Suprapubic skin (tissue), 4 donors: Measurements from ENCODE around the gene FBXO7.
A peak's percentile ranks its signal among the peaks of the same experiment; 100 is the strongest.

ENCODE experiments used
- EP300 ChIP-seq: sonication (generic); formaldehyde crosslinking; IDR thresholded peaks from one replicate; pipeline ENCODE4 v1.6.1; 2017; ENCODE audit warnings: antibody characterized with exemption
- POLR2A ChIP-seq, 2 donors: fragments of 450-650 bp; IDR thresholded peaks; one replicate each; pipeline ENCODE4 v1.6.1; 2017; ENCODE audit warnings: antibody characterized with exemption in 2 of 2, mild to moderate bottlenecking in 2 of 2, moderate library complexity in 2 of 2
- POLR2AphosphoS5 ChIP-seq, 3 donors: sonication (generic); formaldehyde crosslinking; IDR thresholded peaks; one replicate each; pipeline ENCODE4 v1.6.1; 2017; ENCODE audit warnings: antibody characterized with exemption in 3 of 3
- TF ChIP-seq, protein P1 (sequence below), 2 donors: fragments of 200-600 bp in 1 of 2; fragments of 450-650 bp in 1 of 2; sonication (generic) in 1 of 2; IDR thresholded peaks; one replicate each; pipeline ENCODE4 v1.5.1; 2016 to 2019; ENCODE audit warnings: antibody characterized with exemption in 2 of 2, mild to moderate bottlenecking in 1 of 2, moderate library complexity in 1 of 2

DNA sequence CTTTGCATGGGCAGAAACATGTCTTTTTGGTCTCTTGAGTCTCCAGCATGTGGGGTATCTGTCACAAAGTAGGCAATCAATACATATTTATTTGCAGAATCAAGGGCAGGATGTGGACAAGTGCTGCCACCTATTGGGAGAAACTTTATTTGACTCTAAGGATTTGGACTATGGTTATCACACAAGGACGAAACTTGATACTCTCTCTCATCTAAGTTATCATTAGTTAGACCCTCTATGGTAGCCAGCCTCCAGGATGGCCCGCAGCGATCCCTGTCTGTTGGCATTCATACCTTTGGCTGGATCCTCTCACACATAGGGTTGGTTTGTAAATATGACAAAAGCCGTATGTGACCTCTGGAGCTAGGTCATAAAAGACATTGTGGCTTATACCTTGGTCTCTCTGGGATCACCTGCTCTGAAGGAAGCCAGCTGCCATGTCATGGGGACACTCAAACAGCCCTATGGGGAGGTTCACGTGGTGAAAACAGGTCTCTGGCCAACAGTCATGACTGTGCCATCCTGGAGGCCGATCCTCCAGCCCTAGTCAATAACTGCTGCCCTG is 1.1 kb upstream of the FBXO7 start:
- TF ChIP-seq, protein P1, sequence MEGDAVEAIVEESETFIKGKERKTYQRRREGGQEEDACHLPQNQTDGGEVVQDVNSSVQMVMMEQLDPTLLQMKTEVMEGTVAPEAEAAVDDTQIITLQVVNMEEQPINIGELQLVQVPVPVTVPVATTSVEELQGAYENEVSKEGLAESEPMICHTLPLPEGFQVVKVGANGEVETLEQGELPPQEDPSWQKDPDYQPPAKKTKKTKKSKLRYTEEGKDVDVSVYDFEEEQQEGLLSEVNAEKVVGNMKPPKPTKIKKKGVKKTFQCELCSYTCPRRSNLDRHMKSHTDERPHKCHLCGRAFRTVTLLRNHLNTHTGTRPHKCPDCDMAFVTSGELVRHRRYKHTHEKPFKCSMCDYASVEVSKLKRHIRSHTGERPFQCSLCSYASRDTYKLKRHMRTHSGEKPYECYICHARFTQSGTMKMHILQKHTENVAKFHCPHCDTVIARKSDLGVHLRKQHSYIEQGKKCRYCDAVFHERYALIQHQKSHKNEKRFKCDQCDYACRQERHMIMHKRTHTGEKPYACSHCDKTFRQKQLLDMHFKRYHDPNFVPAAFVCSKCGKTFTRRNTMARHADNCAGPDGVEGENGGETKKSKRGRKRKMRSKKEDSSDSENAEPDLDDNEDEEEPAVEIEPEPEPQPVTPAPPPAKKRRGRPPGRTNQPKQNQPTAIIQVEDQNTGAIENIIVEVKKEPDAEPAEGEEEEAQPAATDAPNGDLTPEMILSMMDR (IDR thresholded peaks at IDR 0.05): peak; percentile 18 to 31
- TF ChIP-seq POLR2A (IDR thresholded peaks at IDR 0.05) (no peak), EP300 (no peak), POLR2AphosphoS5 (IDR thresholded peaks at IDR 0.05) (no peak)
